ENCODE results near the gene RNF113A. TPM values are rescaled to one million over a fixed set of nuclear protein-coding genes. Genes with fewer than 3 reads are reported as not detected.

The RNF113A gene
- total and polyA plus RNA-seq, 2 of the 8 experiments (the other 6 are each of a cell fraction or from before 2014, with no cell fraction given): 10.3 to 14.2 TPM

- no peaks in the 10 kb centered on the region for H3K79me2 ChIP-seq (ENCODE audit: control insufficient read depth in 1 of 2, insufficient read depth in 2 of 2, low read length in 2 of 2)
- no peak overlapping the region for H3K27ac ChIP-seq (ENCODE audit: low read depth, low read length)
- no peak overlapping the region for H3K56ac ChIP-seq (replicated peaks; ENCODE audit: insufficient read length, low read depth, low read length)
- no peaks in the 10 kb centered on the region for H4K20me1 ChIP-seq (replicated peaks in 1 of 2; ENCODE audit: control insufficient read depth in 1 of 2, insufficient read depth in 2 of 2, low read length in 2 of 2)
- WGBS, 2 experiments (ENCODE audit: extremely low coverage in 1 of 2, insufficient coverage in 1 of 2, insufficient read length in 1 of 2, insufficient replicate concordance in 2 of 2, low coverage in 1 of 2, low lambda C conversion rate in 2 of 2, missing lambda C conversion rate in 1 of 2): 100% methylated on average over 2 of the region's 2 CpGs; no CpG with 5 or more reads in 1 of the 2 experiments
- no peaks in the 10 kb centered on the region for H3K23me2 ChIP-seq (ENCODE audit: low read depth, low read length)
- ChIA-PET POLR2A (ENCODE audit: partially characterized antibody) (no interaction called here), CTCF (ENCODE audit: partially characterized antibody) (interaction anchor here (0.7 to 1.2 kb wide), 3 partner anchors 9 to 490 kb away, joined by 3 to 4 read pairs (median 3); no protein-coding TSS in a partner anchor)
- FAIRE-seq: no peak
- H4K8ac ChIP-seq (ENCODE audit: extremely low read depth, insufficient read depth, low read length): no peak overlapping the region
- no peak overlapping the region for H3K18ac ChIP-seq (ENCODE audit: extremely low read depth, low read length)
- no peaks in the 10 kb centered on the region for H3K4me1 ChIP-seq (replicated peaks in 1 of 4; ENCODE audit: control insufficient read depth in 3 of 4, insufficient read depth in 4 of 4, low read length in 3 of 4)
- H4K91ac ChIP-seq (replicated peaks; ENCODE audit: insufficient read length, low read length): no peak overlapping the region
- H2BK5ac ChIP-seq (ENCODE audit: low read depth, low read length): no peak overlapping the region
- no peak for DNase-seq (ENCODE audit: low read depth in 1 of 2, low spot score in 2 of 2)
- H2BK20ac ChIP-seq (ENCODE audit: low read length): no peak overlapping the region
- H3K79me1 ChIP-seq (ENCODE audit: low read depth, low read length): no peaks in the 10 kb centered on the region
- H3K23ac ChIP-seq (ENCODE audit: insufficient read length): no peak overlapping the region
- no peak overlapping the region for H2AFZ ChIP-seq (ENCODE audit: low read length)
- no peak overlapping the region for H4K5ac ChIP-seq (ENCODE audit: insufficient read length, low read depth, low read length)
- H2BK12ac ChIP-seq (ENCODE audit: low read depth, low read length): no peak overlapping the region
- H3K4me2 ChIP-seq (ENCODE audit: insufficient read depth in 1 of 2, low read depth in 2 of 2, low read length in 2 of 2): no peak overlapping the region
- H3K4me3 ChIP-seq (ENCODE audit: extremely low read depth in 1 of 4, insufficient read depth in 2 of 4, low read depth in 3 of 4, low read length in 4 of 4): no peak overlapping the region
- H3K14ac ChIP-seq (ENCODE audit: insufficient read length): no peak overlapping the region
- H2BK120ac ChIP-seq (replicated peaks; ENCODE audit: low read depth, low read length): no peak overlapping the region
- H3K36me3 ChIP-seq (ENCODE audit: control insufficient read depth in 2 of 4, insufficient read depth in 4 of 4, low read length in 3 of 4): peaks cover 0 to 7% (median 1%) of the 10 kb centered on the region in 4 experiments; a peak in 2 of 8 replicates
- H3K9ac ChIP-seq (replicated peaks in 1 of 4; ENCODE audit: extremely low read depth in 1 of 4, low read depth in 3 of 4, low read length in 3 of 4): no peak overlapping the region
- H2BK15ac ChIP-seq (ENCODE audit: low read length): no peak overlapping the region
- no peak overlapping the region for H3K4ac ChIP-seq (replicated peaks; ENCODE audit: insufficient read length, low read depth, low read length)
- no peaks in the 10 kb centered on the region for H3K27me3 ChIP-seq (replicated peaks in 1 of 4; ENCODE audit: control insufficient read depth in 3 of 4, extremely low read depth in 1 of 4, insufficient read depth in 3 of 4, low read length in 3 of 4)
- H2AK5ac ChIP-seq (ENCODE audit: low read depth, low read length): no peak overlapping the region
- no peaks in the 10 kb centered on the region for H3K9me3 ChIP-seq (ENCODE audit: insufficient read depth in 2 of 2, low read depth in 1 of 2, low read length in 1 of 2)
- TF ChIP-seq ATF3 (IDR thresholded peaks at IDR 0.05; ENCODE audit: insufficient read depth, low read depth, low read length): no peak
Measured at GRCh38 chrX:119878740-119879139, 7.2 kb upstream of the RNF113A start.

All from H1 (cell line).